Daoy (cell line): ENCODE measurements around the gene C2CD2. TPM values are rescaled to one million over a fixed set of nuclear protein-coding genes. Genes with fewer than 3 reads are reported as not detected.
"Not testable (repeated sequence)": the region's sequence is repeated elsewhere in the genome, so short reads cannot be mapped to it uniquely, and the experiment has no call there.

Experiments
- DNase-seq: peaks from one replicate; pipeline ENCODE4 v3.0.0-alpha.2; 2015; ENCODE audit warnings: low read depth
- total RNA-seq: library from RNA; depleted of rRNA; stranded (reverse); fragments of >200 nt; shearing (Covaris generic); gene quantifications from 2 replicates; pipeline ENCODE4 v1.2.3, GENCODE V29; 2014

C2CD2 gene
- total RNA-seq, 1 experiment from 2014 or later, result 35.4 TPM

DNA sequence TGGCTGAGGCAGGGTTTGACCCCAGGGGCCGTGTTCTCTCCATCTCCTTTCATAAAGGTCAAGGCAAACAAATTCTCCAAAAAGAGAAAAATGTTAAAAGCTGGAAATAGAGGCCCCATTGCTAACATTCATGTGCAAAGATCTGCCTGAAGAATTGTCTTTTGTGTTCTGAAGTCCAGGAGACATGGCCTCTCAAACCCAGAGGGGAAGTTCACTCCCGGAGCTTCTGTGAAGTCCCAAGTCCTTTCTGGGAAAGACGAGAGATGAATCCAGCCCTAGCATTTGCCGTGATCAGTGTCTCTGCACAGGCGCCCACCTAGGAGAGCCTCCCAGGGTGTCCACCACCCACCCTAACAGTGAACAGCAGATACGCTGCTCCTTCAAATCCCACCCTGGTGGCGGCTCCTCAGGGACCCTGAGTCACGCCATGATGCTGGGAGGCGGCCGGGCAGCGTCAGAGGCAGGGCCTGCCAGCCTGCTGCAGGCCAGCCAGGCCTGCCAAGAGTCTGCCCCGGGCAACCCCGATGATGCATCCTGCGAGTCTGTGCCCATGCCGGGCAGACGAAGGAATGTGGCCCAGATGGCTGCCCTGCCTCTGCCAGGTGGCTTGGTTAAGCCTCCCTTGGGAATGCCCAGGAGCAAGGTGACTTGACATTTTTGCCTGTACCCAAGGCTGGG, 5.2 kb upstream of the C2CD2 start:
- peak; percentile 84 for DNase-seq

DNA sequence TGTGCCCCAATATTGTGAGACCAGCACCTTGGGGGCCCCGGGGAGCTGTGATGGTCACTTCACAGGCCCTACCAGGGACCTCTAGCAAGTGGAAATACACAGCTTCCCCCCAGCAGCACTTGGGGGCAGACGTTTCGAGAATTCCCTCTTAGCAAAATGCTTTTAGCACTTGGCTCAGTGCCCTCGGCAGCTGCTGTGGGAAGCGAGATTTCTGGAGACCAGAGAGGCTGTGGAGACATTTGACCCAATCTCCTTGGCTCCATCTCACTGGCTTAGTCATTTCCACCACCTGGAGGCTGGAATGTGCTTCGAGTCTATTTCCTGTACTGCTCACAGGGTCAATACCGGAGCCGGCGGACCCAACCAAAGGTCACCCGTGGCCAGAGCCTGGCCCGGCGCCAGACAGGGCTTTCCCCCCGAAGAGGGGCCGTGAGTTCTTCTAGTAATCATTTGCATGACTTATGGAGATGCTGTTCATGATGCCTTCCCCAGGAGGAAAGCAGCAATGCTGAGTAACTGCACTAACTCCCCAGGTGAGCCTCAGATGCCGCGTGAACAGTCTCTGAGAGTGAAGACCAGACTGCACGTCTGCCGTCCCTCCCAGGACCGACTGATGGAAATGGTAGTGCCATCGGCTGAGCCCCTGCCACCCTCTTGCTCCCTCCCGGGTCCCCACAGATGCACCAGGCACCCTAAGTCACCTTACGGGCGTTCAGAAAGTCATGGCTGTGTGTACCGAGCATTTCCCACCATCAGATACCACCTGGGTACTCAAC, 4.4 kb upstream of the C2CD2 start:
- DNase-seq, result peak; percentile 97

DNA sequence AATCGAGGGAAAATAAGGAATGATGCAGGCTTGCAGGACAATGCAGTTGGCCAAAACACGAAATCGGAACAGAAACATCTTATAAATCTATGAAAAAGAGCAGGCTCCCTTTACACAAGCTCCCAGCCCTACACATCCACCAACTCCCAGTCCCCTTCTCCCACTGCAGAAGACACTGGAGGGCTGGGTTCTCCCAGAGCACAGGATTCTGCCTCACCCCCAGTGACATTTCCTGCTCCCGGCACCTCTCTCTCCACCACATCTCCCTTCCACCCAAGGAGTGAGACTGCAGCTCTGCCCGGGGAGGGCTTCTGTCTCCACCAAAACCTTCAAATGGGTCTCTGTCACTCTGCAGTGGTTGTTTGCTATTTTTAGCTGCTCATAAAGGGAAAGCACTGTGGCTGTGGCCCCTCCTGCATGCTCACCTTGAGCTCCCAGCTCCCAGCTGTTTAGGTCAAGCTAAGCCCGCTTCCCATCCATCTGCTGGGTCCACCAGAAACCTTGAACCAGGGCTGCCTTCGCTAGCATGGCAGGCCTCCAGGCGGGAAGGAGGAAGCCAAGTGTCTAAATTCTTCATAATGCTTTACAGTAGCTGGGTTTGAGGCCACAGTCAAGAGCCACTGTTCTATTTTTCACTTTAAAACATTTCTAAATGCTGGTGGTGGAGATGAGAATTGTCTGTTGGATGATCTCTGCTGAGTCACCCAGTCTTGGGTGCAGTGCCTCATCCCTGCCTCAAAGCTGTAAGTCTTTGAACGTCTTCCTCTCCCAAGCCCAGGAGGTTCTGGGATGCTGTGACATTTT, 3.3 kb upstream of the C2CD2 start:
- peak; percentile 76 for DNase-seq

DNA sequence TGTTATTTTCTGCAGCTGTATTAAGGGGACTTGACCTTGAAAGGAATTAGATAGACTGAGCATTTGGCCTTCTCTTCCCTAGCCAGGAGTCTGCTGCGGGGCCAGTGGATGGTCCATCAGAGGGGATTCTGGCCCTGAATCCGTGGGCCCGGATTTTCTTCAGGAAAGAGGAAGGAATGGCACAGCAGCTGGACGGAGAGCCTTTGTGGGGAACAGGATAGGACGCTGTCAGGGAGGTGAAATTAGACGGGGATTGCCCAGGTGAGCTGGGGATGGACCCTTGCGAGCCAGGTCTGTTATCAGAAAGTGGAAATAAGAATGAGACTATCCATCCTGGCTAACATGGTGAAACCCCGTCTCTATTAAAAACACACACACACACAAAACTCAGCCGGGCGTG, 1.7 kb upstream of the C2CD2 start:
- no peak for DNase-seq

DNA sequence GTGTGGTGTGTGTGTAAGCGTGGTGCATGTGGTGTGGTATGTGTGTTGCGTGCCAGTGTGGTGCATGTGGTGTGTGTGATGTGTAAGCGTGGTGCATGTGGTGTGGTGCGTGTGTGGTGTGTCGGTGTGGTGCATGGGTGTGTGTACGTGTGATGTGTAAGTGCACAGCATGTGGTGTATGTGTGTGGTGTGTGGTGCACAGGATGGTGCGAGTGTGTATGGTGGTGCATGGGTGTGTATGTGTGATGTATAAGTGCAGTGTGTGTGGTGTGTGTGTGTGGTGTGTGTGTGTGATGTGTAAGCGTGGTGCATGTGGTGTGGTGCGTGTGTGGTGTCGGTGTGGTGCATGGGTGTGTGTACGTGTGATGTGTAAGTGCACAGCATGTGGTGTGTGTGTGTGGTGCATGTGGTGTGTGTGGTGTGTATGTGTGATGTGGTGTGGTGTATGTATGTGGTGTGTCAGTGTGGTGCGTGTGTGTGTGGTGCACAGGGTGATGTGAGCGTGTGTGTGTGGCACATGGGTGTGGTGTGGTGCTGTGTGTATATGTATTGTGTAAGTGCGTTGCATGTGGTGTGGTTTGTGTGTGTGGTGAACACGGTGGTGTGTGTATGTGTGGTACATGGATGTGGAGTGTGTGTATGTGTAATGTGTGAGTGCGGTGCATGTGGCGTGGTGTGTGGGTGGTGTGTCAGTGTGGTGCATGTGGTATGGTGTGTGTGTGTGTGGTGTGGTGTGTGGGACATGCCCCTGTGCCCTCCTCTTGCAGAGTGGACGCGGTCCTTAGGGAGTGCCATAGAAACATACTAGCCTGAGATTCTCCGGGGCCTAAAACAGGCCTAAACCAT, 1.1 kb upstream of the C2CD2 start:
- no peak for DNase-seq

DNA sequence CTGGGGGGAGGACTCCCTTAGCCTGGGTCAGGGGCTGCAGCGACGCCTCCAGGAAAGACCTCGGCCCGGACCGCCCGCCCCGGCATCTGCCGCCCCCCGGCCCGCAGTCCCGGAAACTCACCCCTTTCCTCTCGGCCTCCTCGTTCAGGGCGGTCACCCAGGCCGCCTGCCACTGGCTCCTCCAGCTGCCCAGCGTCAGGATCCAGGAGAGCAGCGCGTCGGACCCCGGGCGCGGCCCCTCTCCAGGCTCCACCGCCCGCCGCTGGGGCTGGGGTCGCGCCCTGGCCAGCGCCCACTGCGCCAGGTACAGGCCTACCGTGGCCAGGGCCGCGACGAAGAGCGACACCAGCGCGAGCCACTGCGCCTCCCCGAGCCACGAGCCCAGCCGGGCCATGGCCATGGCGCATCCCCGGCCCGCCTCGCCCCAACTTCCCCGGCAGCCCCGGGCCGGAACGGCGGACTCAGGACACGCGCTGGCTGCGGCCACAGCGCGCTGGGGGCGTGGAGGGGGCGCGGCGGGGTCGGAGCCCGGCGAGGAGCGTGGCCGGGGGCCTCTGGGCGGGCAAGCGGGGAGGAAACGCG, 478 bp downstream of the C2CD2 start:
- no peak for DNase-seq

DNA sequence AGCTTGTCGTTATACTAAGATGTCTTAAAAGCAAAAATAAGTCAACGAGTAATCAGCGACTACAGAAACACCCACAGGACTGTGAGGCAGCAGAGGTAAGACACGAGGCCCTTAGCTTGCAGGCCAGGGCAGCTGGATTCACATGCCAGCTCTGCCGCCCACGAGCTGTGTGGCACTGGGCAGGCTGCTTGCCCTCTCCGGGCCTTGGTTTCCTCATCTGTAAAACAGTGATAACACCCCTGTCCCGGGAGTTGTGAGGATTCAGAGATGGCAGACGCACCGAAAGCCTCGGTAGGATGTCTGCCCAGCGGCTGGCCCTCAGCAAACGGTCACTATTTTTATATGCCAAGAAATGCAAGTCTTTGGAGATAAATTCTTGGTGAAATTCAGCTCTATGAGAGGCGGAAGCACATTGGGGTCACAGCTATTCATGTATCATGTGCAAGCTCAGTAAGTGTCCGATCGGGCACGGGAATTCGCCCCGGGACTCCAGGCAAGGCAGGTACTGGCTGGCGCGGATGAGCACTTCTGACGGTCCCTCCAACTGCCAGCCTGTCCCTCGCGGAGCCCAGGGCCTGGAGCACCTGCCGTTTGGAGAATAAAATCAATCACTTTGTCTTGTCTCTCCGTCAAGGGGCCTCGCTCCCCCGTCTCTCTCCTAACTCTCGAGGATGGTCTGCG, 1.1 kb downstream of the C2CD2 start:
- DNase-seq, result peak; percentile 38

DNA sequence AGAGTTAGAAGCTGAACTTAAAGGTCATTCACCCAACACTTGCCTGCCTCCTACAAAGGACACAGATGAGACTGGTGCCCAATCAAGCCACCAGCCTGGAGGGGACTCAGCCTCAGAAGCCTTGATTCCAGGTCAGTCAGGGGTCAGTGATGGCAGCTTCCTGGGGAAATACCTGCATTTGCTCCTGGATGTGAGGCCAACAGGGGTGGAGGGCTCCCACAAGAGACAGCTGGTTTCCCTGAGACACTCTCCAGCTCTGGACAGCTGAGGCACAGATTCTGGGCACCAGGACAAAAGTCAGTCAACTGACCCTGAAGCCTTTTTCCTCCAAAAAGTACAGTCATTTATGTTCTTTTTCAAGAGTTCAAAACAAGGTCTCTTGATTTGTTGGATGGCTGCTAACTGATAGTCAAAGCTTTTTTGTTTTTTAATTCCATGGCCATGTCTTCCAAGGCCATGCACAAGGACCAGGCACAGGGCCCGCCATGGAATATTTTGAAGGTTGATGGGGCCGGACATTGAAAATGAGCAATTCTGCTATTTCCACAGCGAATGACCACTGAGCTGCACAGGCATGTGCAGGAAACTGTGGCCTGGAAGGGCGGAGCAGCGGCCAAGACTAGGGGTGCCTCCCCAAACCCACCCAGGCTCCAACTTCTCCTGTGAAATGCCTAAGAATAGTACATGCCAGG, 1.8 kb downstream of the C2CD2 start:
- DNase-seq, result no peak

DNA sequence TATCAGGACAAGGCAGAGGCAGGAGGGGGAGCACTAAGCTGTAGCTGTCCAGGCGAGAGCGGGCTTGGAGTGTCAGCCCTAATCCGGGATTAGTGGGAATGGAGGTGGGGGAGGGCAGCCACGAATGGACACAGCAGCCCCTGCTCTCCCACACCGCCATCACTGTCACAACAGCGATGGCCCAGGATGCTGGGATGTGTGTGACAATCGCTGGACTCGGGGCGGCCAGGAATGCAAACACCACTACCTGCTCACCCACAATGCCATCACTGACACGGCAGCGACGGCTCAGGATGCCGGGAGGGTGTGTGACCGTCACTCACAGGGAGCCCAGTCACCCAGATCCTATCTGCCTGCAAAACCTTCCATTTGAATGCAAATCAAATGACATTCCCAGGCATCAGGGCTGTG, 2.9 kb downstream of the C2CD2 start:
- no peak for DNase-seq

DNA sequence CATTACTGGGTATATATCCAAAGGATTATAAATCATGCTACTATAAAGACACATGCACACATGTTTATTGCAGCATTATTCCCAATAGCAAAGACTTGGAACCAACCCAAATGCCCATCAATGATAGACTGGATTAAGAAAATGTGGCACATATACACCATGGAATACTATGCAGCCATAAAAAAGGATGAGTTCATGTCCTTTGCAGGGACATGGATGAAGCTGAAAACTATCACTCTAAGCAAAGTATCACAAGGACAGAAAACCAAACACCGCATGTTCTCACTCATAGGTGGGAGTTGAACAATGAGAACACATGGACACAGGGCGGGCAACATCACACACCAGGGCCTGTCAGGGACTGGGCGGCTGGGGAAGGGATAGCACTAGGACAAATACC, 4.2 kb downstream of the C2CD2 start:
- not testable (repeated sequence) for DNase-seq

DNA sequence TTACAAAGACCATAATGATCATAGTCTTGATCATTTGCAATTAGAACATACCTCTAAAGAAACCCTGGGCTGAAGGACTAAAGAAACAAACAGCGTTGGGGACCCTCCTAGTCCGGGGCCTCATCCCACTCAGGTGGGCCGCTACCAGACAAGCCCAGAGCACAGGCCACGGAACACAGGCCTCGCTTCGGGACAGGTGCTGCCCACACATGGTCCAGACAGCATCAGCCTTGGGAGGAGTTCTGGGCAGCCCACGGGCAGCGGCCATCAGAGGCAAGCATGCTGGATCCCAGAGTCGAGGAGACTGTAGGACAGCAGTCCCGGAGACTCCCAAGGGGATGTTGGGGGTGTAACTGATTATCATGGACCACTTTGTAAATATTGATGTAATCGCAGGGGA, 4.9 kb downstream of the C2CD2 start:
- DNase-seq, result no peak

DNA sequence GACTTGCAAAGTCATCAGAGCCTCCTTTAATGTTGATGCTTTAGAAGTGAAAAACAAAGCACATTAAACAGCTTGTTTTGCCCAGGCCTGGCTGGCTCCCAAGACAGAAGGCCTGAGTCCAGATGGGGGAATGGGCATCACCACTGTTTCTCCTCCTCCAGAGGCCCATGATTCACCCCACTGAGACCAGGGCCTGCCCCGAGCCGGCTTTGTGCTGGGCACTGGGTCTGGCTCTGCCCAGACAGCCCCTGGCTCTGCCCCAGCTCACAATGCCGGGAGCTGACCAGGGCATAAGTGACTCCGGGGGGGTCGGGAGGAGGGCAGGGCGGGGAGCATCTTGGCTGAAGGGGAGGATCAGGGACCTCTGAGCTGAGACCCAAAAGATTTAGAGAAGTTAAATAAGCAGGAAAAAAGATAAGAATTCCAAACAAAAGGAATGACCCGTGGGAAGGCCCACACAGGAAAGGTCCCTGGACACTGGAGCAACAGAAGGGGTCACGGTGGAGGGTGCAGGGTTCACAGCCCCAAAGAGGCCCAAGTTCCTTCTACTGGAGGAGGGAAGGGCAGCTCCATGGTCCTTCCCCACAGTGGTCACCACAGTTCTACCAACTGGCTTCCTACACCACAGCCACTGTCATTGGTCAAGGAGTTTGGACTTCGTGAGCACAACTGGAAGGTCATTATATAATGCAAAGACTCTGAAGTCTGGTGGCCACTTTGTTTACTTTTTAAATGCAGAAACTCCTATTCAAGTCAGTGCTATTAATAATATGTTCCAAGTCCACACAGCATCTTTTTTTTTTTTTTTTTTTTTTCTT, 5.5 kb downstream of the C2CD2 start:
- DNase-seq, result no peak

DNA sequence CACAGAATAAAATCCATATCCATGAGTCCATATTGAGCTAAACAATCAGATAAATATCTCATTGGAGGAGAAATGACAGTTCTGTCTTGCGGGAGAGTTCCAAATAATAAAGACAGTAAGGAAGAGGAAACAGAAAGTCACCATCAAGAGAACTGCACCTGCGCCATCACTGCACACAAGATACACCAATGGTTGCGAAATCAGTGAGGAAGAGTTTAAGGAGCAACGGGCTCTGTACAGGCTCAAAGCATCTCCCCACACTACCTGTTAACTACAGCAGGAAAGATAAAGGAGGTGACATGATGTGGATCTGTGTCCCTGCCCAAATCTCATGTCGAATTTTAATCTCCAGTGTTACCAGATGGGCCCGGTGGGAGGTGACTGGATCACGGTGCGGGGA, 7.8 kb downstream of the C2CD2 start:
- DNase-seq, result no peak

DNA sequence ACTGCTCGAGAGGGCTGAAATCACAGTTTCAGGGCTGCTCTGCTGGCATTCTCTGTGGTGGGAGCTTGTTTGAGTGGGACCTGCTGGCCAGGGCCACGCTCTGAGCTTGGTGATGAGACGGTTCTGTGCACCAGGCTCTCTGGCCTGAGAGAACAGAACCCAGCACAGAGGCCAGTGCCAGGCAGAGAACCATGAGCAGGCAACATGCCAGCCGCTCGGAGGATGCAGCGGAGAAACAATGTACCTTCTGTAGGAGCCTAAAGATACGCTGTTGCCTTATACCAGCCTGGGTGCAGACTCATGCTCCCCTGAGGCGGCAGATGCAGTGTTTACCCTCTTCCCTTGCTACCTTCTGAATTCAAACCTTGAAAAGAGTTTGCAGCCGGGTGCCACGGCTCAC, 10.0 kb downstream of the C2CD2 start:
- no peak for DNase-seq

DNA sequence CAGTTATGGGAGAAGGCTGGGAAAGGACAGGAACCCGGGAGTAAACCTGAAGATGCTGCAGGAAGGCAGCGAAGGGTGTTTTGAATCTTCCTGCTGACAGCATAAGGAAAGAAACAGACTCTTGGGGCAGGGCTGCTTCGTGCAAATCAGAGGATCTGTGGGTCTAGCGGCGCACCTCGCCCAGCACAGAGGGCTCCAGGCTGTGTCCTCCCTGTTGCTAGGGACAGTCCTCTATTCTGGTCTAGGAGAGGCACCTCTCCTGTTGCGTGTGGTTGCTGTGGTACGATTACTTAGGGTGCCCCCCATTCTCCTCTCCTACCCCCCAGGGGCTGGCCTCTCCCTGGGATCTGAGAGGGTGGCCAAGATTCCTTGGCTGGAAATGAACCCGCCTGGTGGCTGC, 11.4 kb downstream of the C2CD2 start:
- no peak for DNase-seq

DNA sequence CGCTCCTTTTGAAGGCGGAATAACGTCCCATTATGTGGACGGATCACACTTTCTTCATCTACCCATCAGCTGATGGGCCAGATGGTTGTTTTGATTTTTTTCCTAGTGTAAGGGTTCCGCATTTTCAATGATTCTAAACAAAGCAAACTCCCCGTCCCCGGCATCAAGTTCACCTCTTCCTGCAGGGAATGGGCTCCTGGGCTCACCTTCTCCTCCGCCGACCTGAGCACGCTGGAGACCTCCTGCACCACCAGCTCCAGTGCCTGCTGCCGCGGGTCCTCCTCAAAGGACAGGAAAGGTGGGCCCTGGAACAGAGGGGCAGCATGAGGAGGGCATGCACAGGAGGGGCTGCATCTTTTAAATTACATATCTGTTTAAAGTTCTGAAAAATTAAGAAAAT, 11.9 kb downstream of the C2CD2 start:
- no peak for DNase-seq

DNA sequence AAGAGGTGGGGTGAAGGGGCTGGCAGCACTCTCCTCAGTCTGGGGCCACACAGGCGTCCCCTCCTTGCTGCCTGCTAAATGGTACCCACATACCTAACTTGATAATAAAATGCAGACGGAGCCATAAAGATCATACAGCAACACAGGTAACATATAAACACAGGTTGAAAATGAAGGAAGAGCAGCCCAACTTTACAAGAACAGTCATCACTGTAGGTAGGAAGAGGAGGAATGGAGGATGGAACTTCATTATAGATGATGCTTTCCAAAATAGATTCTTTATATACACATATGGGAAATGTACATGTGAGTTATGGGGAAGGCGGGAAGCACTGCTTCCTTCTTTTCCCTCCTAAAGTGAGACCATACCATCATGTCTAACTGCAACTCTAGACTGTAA, 13.4 kb downstream of the C2CD2 start:
- DNase-seq, result no peak

DNA sequence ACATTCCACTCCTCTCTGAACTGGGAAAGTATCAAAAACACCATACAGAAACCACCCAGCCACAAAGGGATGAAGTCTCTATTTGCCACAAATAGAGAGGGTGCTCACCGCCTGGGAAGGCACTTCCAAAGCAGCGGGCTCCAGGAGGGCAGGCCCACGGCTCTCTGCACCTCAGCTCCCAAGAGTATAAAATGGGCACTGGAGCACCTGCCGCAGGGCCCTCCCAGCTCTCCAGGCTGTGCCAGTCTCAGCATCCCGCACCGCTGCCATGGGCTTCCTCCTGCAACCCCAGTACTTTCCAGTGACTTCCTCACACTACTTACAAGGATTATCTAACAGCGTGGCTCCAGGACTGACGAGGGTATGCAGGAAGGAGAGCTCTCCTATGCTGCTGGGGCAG, 14.4 kb downstream of the C2CD2 start:
- no peak for DNase-seq

DNA sequence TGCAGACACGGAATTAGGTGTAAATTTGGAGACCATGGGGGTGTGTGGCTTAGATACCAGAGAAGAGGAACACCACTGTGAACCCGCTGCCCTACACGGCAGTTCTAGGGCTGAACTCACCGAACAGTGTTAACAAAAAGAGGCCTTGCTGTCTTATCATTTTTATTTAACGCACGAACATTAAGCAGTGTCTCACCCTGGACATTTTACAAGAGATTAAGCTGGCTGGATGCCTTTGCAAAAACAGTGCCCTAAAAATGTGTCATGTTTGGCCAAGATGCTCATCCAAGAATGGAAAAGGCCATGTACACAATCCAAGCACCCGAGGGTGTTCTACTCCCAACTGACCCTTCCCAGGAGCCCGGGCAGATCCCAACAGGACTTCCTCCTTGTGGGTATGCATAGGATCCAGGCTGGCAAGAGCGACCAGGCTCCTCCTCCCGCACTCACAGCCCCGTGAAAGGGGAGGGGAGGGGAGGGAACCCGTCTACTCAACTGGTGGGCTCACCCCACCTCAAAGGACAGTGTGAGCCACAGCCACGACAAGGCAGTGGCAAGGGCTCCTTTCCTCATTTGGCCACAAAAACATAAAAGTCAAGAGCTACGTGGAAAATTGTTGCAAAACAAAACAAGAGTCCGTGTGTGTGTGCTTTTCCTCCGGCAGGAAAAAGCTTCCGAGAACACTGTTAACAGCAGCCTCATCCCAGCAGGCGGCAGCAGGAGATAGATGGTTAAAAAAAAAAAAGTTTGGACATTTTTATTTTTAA, 20.3 kb downstream of the C2CD2 start:
- DNase-seq, result no peak
